GM12878 (cell line): ENCODE results near the gene TEPSIN. TPM values are rescaled to one million over a fixed set of nuclear protein-coding genes. Genes with fewer than 3 reads are reported as not detected.

ENCODE experiments used
- ATAC-seq: fragments of 200-7000 bp; cut with Tn5 transposase; 3 replicates; pipeline ENCODE4 v1.9.1; 2020; ENCODE audit warnings: mild to moderate bottlenecking, moderate library complexity
- BruUV-seq: library from RNA; stranded (reverse); fragments of 400-500 nt; replicated peaks from 2 replicates; lab custom pipeline; 2021; lab: Mats Ljungman, UMichigan
- CTCF ChIA-PET: fragments of 300-600 bp; sonication (Branson Sonifier 250); formaldehyde crosslinking; extraction: SDS; loops from one replicate; lab custom pipeline; 2021; ENCODE audit warnings: inconsistent platforms; lab: Yijun Ruan, JAX
- POLR2A ChIA-PET: fragments of 350-600 bp; formaldehyde crosslinking; extraction: SDS; loops from one replicate; lab custom pipeline; 2021; ENCODE audit warnings: inconsistent platforms; lab: Charles Lee
- RAD21 ChIA-PET: fragments of 300-600 bp; sonication (Branson Sonifier 250); formaldehyde crosslinking; loops from one replicate; lab custom pipeline; 2023; ENCODE audit warnings: antibody characterized with exemption; ENCODE audit not compliant: unreplicated experiment; lab: Charles Lee
- SMC1A ChIA-PET: fragments of 300-600 bp; sonication (Branson Sonifier 250); formaldehyde crosslinking; loops from one replicate; lab custom pipeline; 2023; ENCODE audit not compliant: unreplicated experiment, uncharacterized antibody; lab: Charles Lee
- DNase-seq: peaks from one replicate; pipeline ENCODE4 v3.0.0-alpha.2; 2011; ENCODE audit warnings: low read depth, low spot score
- FAIRE-seq: peaks from 3 replicates; lab custom pipeline; 2011; peaks lifted over from hg19 to GRCh38; lab: Jason Lieb, UNC
- H2AFZ ChIP-seq: 2 replicates; pipeline ENCODE4 v1.6.0; 2011; ENCODE audit warnings: low read depth, low read length, control low read depth; ENCODE audit not compliant: control insufficient read depth
- H3K27ac ChIP-seq: 2 replicates; pipeline ENCODE4 v1.5.1; 2011; ENCODE audit warnings: control low read depth; ENCODE audit not compliant: control insufficient read depth, insufficient read depth
- H3K27me3 ChIP-seq, 2 experiments: replicated peaks in 1 of 2; 2 replicates each; pipeline versions ENCODE4 v1.6.0 to v1.6.1; 2011; ENCODE audit warnings: low read length in 1 of 2; ENCODE audit not compliant: control insufficient read depth in 2 of 2, insufficient read depth in 2 of 2
- H3K36me3 ChIP-seq, 2 experiments: 2 replicates each; pipeline ENCODE4 v1.5.1; 2011; ENCODE audit warnings: low read length in 1 of 2; ENCODE audit not compliant: control insufficient read depth in 2 of 2, insufficient read depth in 2 of 2
- H3K4me1 ChIP-seq: 2 replicates; pipeline ENCODE4 v1.6.1; 2011; ENCODE audit warnings: mild to moderate bottlenecking, low read length, moderate library complexity, mixed read lengths; ENCODE audit not compliant: control insufficient read depth, insufficient read depth
- H3K4me2 ChIP-seq: 2 replicates; pipeline ENCODE4 v1.6.0; 2011; ENCODE audit warnings: control low read depth; ENCODE audit not compliant: control insufficient read depth, insufficient read depth
- H3K4me3 ChIP-seq: fragments of 200-600 bp; sonication (generic); 2 replicates; pipeline ENCODE4 v1.5.1; 2016
- H3K79me2 ChIP-seq: 2 replicates; pipeline ENCODE4 v1.6.0; 2011; ENCODE audit warnings: low read length; ENCODE audit not compliant: control insufficient read depth, insufficient read depth
- H3K9ac ChIP-seq: 2 replicates; pipeline ENCODE4 v1.8.0; 2011; ENCODE audit warnings: low read length, control low read depth, mixed read lengths; ENCODE audit not compliant: control insufficient read depth, insufficient read depth
- H3K9me3 ChIP-seq: replicated peaks from 3 replicates; pipeline ENCODE4 v1.5.1; 2011; ENCODE audit warnings: mild to moderate bottlenecking, low read length; ENCODE audit not compliant: control insufficient read depth, insufficient read depth
- H4K20me1 ChIP-seq: 2 replicates; pipeline ENCODE4 v1.6.0; 2011; ENCODE audit not compliant: control insufficient read depth, insufficient read depth
- ATF2 ChIP-seq: IDR thresholded peaks from 2 replicates; pipeline ENCODE4 v1.6.1; 2012; ENCODE audit warnings: low read length, inconsistent platforms
- EGR1 ChIP-seq, 2 experiments: IDR thresholded peaks; 1 replicate in 1 of 2; 2 replicates in 1 of 2; pipeline ENCODE4 v1.6.1; 2011 to 2012; ENCODE audit warnings: low read depth in 2 of 2, low read length in 2 of 2, borderline replicate concordance in 1 of 2, mild to moderate bottlenecking in 1 of 2, moderate library complexity in 1 of 2
- FOXK2 ChIP-seq: fragments of 450-650 bp; IDR thresholded peaks from 2 replicates; pipeline ENCODE4 v1.6.1; 2017; ENCODE audit warnings: mild to moderate bottlenecking, moderate library complexity
- KDM1A ChIP-seq: fragments of 200-600 bp; sonication (generic); IDR thresholded peaks from 2 replicates; pipeline ENCODE4 v1.6.1; 2016; ENCODE audit warnings: borderline replicate concordance
- KLF5 ChIP-seq: fragments of 450-650 bp; IDR thresholded peaks from 2 replicates; pipeline ENCODE4 v1.6.1; 2014; ENCODE audit warnings: mild to moderate bottlenecking; ENCODE audit not compliant: partially characterized antibody
- MEF2B ChIP-seq: fragments of 450-650 bp; IDR thresholded peaks from 2 replicates; pipeline ENCODE4 v1.6.1; 2018; ENCODE audit warnings: mild to moderate bottlenecking, moderate library complexity; ENCODE audit not compliant: partially characterized antibody, poor library complexity, severe bottlenecking
- RBBP5 ChIP-seq: fragments of 200-600 bp; sonication (generic); conservative IDR thresholded peaks from 2 replicates; pipeline ENCODE4 v1.6.1; 2016
- SMC3 ChIP-seq: IDR thresholded peaks from 2 replicates; pipeline ENCODE4 v1.6.1; 2011; ENCODE audit warnings: low read length, improper control_type of control experiment, borderline replicate concordance
- ZNF622 ChIP-seq: fragments of 450-650 bp; IDR thresholded peaks from 2 replicates; pipeline ENCODE4 v1.6.1; 2017; ENCODE audit warnings: mild to moderate bottlenecking, inconsistent platforms
- ZSCAN29 ChIP-seq: fragments of 450-650 bp; IDR thresholded peaks from 2 replicates; pipeline ENCODE4 v1.6.1; 2017; ENCODE audit warnings: mild to moderate bottlenecking, moderate library complexity
- WGBS: methylation state at CpG from one replicate; pipeline ENCODE4 v1.1.6; 2016; ENCODE audit warnings: low lambda C conversion rate; ENCODE audit not compliant: insufficient replicate concordance, insufficient coverage; ENCODE audit errors: missing lambda C conversion rate; 5-methylcytosine and 5-hydroxymethylcytosine counted together
- in situ Hi-C: fragments of 300-500 bp; cut with MboI; formaldehyde crosslinking; loops from 9 replicates; pipeline ENCODE4 v1.14.3; 2018; ENCODE audit warnings: mixed read lengths
- intact Hi-C: fragments of 100-400 bp; cut with micrococcal nuclease; formaldehyde crosslinking; loops from one replicate; pipeline ENCODE4 v1.14.2; 2022; ENCODE audit not compliant: unreplicated experiment
- polyA plus RNA-seq, 11 experiments: library from polyadenylated mRNA; depleted of rRNA in 4 of 11; unstranded in 6 of 11; stranded (reverse) in 5 of 11; fragments of >200 nt; fragmentation: Nextera tagmentation in 4 of 11; fragmentation: Illumina TruSeq in 1 of 11; extraction: Ambion mirVana in 4 of 11; extraction: Trizol in 1 of 11; gene quantifications; 1 replicate in 1 of 11; 2 replicates in 10 of 11; pipeline versions ENCODE4 v1.2.1 to v1.2.3, GENCODE V29; 2011 to 2016; ENCODE audit warnings: inconsistent platforms in 2 of 11, missing spikeins in 2 of 11, low read depth in 1 of 11
- total RNA-seq, 4 experiments: library from RNA; depleted of rRNA in 3 of 4; stranded (reverse); fragments of >200 nt in 3 of 4; fragmentation: Illumina TruSeq in 1 of 4; extraction: Trizol in 1 of 4; gene quantifications; 2 replicates each; pipeline versions ENCODE4 v1.2.1 to v1.2.3, GENCODE V29; 2013 to 2021
- TF ChIP-seq, protein P1 (sequence below): IDR thresholded peaks from 2 replicates; pipeline ENCODE4 v1.6.1; 2012; ENCODE audit warnings: mild to moderate bottlenecking, low read depth, low read length
- TF ChIP-seq, protein P2 (sequence below): fragments of 450-650 bp; IDR thresholded peaks from 2 replicates; pipeline ENCODE4 v1.6.1; 2016; ENCODE audit warnings: mild to moderate bottlenecking, moderate library complexity, borderline replicate concordance

Gene TEPSIN
- total and polyA plus RNA-seq, 10 of the 15 experiments (the other 5 are each of a cell fraction or from before 2014, with no cell fraction given), result 0.87 to 36.7 (median 5.3) TPM

- Histone ChIP-seq H3K4me2 (peak overlapping the region; percentile 89), H3K27ac (peak overlapping the region; percentile 88), H3K36me3 (peaks cover 3 to 11% of the 10 kb centered on the region in 2 experiments), H3K27me3 (no peaks in the 10 kb centered on the region), H3K4me1 (peaks cover 3% of the 10 kb centered on the region; the same call in 1 of the 2 replicates), H3K4me3 (peak overlapping the region; percentile 84), H3K79me2 (peaks cover 15% of the 10 kb centered on the region), H4K20me1 (no peaks in the 10 kb centered on the region), H3K9me3 (no peaks in the 10 kb centered on the region), H2AFZ (peak overlapping the region; percentile 85), H3K9ac (peak overlapping the region; percentile 84)
- ATAC-seq, result peak; percentile 92
- intact Hi-C loops (no loop called here), in situ Hi-C loops (no loop called here)
- FAIRE-seq, result no peak
- TSS peak; percentile 84 for BruUV-seq
- SMC1A ChIA-PET, result interaction anchor here (1.0 to 1.8 kb wide), 3 partner anchors 8 to 32 kb away, joined by 3 to 4 read pairs (median 4); partner anchors contain the start of gene SLC38A10
- POLR2A ChIA-PET, result interaction anchor here (0.9 to 1.9 kb wide), 3 partner anchors 8 to 232 kb away, joined by 4 to 7 read pairs (median 6); partner anchors contain the start of gene SLC38A10
- DNase-seq, result no peak
- CTCF ChIA-PET, result interaction anchor here (2.1 kb wide), 1 partner anchor 199 kb away, joined by 6 read pairs; no protein-coding TSS in a partner anchor
- RAD21 ChIA-PET, result interaction anchor here (0.8 kb wide), 1 partner anchor 200 kb away, joined by 6 read pairs; no protein-coding TSS in a partner anchor
- 2% methylated on average over 37 of the region's 37 CpGs for WGBS
- TF ChIP-seq MEF2B (peak; percentile 77), KDM1A (no peak), KLF5 (no peak), RBBP5 (no peak), EGR1 (IDR thresholded peaks at IDR 0.05; ENCODE audit: borderline replicate concordance in 1 of 2, low read depth in 2 of 2, low read length in 2 of 2) (no peak), ZNF622 (no peak), ATF2 (no peak), ZSCAN29 (no peak), SMC3 (no peak), FOXK2 (no peak)
- TF ChIP-seq, protein P1, sequence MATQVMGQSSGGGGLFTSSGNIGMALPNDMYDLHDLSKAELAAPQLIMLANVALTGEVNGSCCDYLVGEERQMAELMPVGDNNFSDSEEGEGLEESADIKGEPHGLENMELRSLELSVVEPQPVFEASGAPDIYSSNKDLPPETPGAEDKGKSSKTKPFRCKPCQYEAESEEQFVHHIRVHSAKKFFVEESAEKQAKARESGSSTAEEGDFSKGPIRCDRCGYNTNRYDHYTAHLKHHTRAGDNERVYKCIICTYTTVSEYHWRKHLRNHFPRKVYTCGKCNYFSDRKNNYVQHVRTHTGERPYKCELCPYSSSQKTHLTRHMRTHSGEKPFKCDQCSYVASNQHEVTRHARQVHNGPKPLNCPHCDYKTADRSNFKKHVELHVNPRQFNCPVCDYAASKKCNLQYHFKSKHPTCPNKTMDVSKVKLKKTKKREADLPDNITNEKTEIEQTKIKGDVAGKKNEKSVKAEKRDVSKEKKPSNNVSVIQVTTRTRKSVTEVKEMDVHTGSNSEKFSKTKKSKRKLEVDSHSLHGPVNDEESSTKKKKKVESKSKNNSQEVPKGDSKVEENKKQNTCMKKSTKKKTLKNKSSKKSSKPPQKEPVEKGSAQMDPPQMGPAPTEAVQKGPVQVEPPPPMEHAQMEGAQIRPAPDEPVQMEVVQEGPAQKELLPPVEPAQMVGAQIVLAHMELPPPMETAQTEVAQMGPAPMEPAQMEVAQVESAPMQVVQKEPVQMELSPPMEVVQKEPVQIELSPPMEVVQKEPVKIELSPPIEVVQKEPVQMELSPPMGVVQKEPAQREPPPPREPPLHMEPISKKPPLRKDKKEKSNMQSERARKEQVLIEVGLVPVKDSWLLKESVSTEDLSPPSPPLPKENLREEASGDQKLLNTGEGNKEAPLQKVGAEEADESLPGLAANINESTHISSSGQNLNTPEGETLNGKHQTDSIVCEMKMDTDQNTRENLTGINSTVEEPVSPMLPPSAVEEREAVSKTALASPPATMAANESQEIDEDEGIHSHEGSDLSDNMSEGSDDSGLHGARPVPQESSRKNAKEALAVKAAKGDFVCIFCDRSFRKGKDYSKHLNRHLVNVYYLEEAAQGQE, result no peak
- TF ChIP-seq, protein P2, sequence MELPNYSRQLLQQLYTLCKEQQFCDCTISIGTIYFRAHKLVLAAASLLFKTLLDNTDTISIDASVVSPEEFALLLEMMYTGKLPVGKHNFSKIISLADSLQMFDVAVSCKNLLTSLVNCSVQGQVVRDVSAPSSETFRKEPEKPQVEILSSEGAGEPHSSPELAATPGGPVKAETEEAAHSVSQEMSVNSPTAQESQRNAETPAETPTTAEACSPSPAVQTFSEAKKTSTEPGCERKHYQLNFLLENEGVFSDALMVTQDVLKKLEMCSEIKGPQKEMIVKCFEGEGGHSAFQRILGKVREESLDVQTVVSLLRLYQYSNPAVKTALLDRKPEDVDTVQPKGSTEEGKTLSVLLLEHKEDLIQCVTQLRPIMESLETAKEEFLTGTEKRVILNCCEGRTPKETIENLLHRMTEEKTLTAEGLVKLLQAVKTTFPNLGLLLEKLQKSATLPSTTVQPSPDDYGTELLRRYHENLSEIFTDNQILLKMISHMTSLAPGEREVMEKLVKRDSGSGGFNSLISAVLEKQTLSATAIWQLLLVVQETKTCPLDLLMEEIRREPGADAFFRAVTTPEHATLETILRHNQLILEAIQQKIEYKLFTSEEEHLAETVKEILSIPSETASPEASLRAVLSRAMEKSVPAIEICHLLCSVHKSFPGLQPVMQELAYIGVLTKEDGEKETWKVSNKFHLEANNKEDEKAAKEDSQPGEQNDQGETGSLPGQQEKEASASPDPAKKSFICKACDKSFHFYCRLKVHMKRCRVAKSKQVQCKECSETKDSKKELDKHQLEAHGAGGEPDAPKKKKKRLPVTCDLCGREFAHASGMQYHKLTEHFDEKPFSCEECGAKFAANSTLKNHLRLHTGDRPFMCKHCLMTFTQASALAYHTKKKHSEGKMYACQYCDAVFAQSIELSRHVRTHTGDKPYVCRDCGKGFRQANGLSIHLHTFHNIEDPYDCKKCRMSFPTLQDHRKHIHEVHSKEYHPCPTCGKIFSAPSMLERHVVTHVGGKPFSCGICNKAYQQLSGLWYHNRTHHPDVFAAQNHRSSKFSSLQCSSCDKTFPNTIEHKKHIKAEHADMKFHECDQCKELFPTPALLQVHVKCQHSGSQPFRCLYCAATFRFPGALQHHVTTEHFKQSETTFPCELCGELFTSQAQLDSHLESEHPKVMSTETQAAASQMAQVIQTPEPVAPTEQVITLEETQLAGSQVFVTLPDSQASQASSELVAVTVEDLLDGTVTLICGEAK, result no peak; the same call in 1 of the 2 replicates
Measured at GRCh38 chr17:81285179-81285878, 46.5 kb upstream of the TEPSIN start.
